ENCODE data around the gene CHST8.

CHST8 gene

DNA sequence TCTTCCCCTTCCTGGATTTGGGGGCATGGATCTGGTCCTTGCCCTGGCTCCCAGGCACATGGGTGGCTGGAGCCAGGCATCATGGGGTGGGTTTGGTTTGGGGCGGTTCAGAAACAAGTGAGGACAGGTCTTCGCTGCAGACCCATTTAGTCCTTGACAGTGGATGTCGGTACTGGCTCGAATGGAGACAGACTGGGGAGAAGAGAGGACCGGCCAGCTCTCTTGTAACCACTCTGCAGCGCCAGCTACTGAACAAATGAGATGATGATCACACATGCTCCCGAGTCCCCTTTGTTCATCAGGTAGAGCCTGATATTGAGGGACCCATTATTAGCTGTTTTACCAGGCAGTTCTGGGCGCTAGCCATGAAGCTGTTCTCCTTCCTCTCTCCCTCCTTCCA lies 64.5 kb downstream of the CHST8 start:
- no peak for DNase-seq (ENCODE audit: low read depth in 1 of 2, low spot score in 1 of 2)
- no peak for TF ChIP-seq SPI1 (IDR thresholded peaks at IDR 0.05; ENCODE audit: borderline replicate concordance, low read depth)
- TF ChIP-seq GABPA (IDR thresholded peaks at IDR 0.05; ENCODE audit: low read depth), result no peak
- peaks cover 11% of the 10 kb centered on the region for H3K27me3 ChIP-seq (ENCODE audit: insufficient read depth, poor library complexity, severe bottlenecking)
- no peak overlapping the region for H3K4me3 ChIP-seq (replicated peaks; ENCODE audit: insufficient read depth, low read length)
- no peak overlapping the region for H3K27ac ChIP-seq (replicated peaks)

DNA sequence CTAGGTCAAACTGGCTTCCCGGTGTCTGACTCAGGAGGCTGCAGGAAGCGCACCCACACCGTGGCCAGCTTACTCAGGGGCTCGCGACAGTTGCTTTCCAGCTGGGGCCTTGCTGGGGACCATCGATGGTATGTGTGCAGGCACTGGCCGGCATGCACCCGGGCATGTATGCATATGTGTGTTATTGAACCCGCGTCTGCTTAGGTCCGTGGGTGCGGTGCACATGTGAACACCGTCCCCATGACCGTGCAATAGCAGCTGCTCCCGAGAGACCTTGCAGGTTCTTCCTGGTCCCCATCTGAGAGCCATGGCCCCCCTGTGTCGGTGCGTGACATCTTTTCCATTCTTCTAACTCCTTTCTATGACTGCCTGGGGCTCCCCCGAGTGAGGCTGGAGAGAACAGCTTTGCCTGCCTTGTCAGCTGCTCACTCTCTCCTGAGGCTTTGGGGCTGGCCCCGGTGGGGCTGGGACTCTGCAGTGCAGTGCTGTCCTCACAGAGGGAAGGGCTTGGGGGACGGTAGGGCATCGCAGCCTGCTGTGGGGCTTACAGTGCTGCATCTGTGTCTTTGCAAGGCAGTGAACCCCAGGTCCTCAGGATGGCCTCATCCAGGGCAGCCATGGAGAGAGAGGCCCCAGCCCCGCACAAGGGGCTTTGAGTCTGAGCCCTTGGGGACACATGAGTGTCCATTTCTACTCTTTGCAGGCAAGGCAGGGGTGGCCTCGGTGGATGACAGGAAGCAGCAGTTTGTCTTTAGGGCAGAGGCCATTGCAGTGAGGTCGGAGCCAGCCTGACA lies 65.1 kb downstream of the CHST8 start:
- H3K27ac ChIP-seq (replicated peaks), result no peak overlapping the region
- no peak overlapping the region for H3K4me3 ChIP-seq (replicated peaks; ENCODE audit: insufficient read depth, low read length)
- peaks cover 11% of the 10 kb centered on the region for H3K27me3 ChIP-seq (ENCODE audit: insufficient read depth, poor library complexity, severe bottlenecking)
- DNase-seq (ENCODE audit: low read depth in 1 of 2, low spot score in 1 of 2), result no peak
- TF ChIP-seq, protein P1, sequence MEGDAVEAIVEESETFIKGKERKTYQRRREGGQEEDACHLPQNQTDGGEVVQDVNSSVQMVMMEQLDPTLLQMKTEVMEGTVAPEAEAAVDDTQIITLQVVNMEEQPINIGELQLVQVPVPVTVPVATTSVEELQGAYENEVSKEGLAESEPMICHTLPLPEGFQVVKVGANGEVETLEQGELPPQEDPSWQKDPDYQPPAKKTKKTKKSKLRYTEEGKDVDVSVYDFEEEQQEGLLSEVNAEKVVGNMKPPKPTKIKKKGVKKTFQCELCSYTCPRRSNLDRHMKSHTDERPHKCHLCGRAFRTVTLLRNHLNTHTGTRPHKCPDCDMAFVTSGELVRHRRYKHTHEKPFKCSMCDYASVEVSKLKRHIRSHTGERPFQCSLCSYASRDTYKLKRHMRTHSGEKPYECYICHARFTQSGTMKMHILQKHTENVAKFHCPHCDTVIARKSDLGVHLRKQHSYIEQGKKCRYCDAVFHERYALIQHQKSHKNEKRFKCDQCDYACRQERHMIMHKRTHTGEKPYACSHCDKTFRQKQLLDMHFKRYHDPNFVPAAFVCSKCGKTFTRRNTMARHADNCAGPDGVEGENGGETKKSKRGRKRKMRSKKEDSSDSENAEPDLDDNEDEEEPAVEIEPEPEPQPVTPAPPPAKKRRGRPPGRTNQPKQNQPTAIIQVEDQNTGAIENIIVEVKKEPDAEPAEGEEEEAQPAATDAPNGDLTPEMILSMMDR (IDR thresholded peaks at IDR 0.05; ENCODE audit: insufficient read depth, low read length), result no peak
- no peak for TF ChIP-seq SPI1 (IDR thresholded peaks at IDR 0.05; ENCODE audit: borderline replicate concordance, low read depth)
- TF ChIP-seq, protein P2, sequence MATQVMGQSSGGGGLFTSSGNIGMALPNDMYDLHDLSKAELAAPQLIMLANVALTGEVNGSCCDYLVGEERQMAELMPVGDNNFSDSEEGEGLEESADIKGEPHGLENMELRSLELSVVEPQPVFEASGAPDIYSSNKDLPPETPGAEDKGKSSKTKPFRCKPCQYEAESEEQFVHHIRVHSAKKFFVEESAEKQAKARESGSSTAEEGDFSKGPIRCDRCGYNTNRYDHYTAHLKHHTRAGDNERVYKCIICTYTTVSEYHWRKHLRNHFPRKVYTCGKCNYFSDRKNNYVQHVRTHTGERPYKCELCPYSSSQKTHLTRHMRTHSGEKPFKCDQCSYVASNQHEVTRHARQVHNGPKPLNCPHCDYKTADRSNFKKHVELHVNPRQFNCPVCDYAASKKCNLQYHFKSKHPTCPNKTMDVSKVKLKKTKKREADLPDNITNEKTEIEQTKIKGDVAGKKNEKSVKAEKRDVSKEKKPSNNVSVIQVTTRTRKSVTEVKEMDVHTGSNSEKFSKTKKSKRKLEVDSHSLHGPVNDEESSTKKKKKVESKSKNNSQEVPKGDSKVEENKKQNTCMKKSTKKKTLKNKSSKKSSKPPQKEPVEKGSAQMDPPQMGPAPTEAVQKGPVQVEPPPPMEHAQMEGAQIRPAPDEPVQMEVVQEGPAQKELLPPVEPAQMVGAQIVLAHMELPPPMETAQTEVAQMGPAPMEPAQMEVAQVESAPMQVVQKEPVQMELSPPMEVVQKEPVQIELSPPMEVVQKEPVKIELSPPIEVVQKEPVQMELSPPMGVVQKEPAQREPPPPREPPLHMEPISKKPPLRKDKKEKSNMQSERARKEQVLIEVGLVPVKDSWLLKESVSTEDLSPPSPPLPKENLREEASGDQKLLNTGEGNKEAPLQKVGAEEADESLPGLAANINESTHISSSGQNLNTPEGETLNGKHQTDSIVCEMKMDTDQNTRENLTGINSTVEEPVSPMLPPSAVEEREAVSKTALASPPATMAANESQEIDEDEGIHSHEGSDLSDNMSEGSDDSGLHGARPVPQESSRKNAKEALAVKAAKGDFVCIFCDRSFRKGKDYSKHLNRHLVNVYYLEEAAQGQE (IDR thresholded peaks at IDR 0.05; ENCODE audit: insufficient replicate concordance, low read depth), result no peak

DNA sequence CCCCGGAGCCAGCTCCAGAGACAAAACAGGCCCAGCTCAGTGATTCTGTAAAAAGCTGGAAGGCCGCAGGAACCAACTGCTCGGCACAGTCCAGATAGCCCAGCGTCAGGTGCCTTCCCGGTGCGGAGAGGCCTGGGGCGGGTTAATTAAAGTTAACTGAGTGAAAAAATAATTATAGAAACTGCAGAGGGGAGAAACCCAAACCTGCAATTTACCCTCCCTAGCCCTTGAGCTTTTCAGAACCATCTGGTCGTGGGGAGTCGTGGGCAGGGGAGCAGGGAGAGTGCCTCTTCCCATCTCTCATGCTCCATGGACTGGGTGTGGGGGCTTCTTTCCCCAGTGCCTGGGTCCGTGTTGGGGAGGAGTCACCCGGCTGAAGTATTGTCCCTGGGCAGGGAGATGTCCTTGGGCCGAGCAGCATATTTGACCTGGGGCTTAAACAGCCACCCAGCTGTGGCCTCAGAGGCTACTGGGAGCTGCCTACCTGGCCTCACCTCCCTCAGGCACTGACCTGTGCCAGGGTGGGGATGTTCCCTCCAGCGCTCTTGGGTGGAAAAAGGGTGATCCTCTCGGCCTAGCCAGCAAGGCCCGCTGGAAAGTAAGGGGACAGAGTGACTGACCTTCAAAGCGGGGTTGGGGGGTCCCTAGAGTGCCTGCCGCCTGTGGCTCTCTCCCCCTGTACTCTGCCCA lies 65.9 kb downstream of the CHST8 start:
- TF ChIP-seq SPI1 (IDR thresholded peaks at IDR 0.05; ENCODE audit: borderline replicate concordance, low read depth) (no peak), POLR2AphosphoS5 (IDR thresholded peaks at IDR 0.05; ENCODE audit: low read depth) (no peak), GABPA (IDR thresholded peaks at IDR 0.05; ENCODE audit: low read depth) (no peak)
- TF ChIP-seq, protein P1 (IDR thresholded peaks at IDR 0.05; ENCODE audit: insufficient read depth, low read length), result no peak
- TF ChIP-seq, protein P2 (IDR thresholded peaks at IDR 0.05; ENCODE audit: insufficient replicate concordance, low read depth), result no peak
- no peak overlapping the region for H3K27ac ChIP-seq (replicated peaks)

DNA sequence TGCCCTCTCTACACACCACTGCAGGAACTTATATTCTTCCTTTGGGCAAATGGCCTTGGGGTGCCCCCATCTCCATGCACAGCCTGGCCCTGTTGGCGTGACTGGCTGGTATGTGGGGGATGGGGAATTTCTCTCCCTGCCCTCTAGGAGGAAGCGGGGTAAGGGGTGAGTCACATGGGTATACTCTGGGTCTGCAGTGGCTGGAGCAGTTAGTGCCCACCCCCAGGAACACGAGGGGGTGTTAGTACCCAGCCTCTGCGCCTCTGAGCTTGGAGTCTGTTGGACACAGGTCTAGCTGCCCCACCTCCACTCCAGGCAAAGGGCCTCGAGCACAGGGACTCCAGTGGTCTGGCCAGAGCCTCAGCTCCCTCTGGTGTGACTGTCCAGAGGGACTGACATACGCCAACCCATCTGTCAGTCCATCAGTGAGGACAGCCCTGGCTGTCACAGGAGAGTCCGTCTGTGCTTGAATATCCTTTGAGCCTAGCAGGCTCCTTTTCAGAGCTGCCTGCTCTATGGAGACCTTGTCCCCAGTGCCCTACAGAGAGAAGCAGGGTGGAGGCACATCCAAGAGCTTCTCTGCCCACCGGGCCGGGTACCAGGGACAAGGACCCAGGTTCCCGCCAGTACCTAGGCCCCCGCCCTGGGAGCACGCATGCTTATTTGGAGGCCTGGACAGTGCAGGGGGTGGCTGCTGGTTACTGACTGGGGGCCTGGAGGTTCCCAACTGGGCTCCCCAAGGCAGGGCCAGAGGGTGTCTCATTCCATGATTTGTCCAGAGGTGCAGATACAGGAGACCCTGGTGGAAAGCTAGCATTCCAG lies 66.6 kb downstream of the CHST8 start:
- TF ChIP-seq, protein P1 (IDR thresholded peaks at IDR 0.05; ENCODE audit: insufficient read depth, low read length), result no peak
- no peak for TF ChIP-seq POLR2AphosphoS5 (IDR thresholded peaks at IDR 0.05; ENCODE audit: low read depth)
- no peak for TF ChIP-seq SPI1 (IDR thresholded peaks at IDR 0.05; ENCODE audit: borderline replicate concordance, low read depth)
- TF ChIP-seq, protein P2 (IDR thresholded peaks at IDR 0.05; ENCODE audit: insufficient replicate concordance, low read depth), result no peak
- no peak for TF ChIP-seq GABPA (IDR thresholded peaks at IDR 0.05; ENCODE audit: low read depth)
- H3K27ac ChIP-seq (replicated peaks), result no peak overlapping the region
- DNase-seq (ENCODE audit: low read depth in 1 of 2, low spot score in 1 of 2), result no peak

More for the DNA sequence above, 65.9 kb downstream of the CHST8 start:
- no peak overlapping the region for H3K4me3 ChIP-seq (replicated peaks; ENCODE audit: insufficient read depth, low read length)
- H3K27me3 ChIP-seq (ENCODE audit: insufficient read depth, poor library complexity, severe bottlenecking), result peaks cover 9% of the 10 kb centered on the region
- DNase-seq (ENCODE audit: low read depth in 1 of 2, low spot score in 1 of 2), result no peak

More for the DNA sequence above, 66.6 kb downstream of the CHST8 start:
- Histone ChIP-seq H3K27me3 (ENCODE audit: insufficient read depth, poor library complexity, severe bottlenecking) (peaks cover 9% of the 10 kb centered on the region), H3K4me3 (replicated peaks; ENCODE audit: insufficient read depth, low read length) (no peak overlapping the region)

Measured in HL-60 (cell line).